GM10266 (cell line): Measurements from ENCODE around the gene EIF2B5.
A peak's percentile ranks its signal among the peaks of the same experiment; 100 is the strongest.

ENCODE experiments used
- DNase-seq: peaks from one replicate; pipeline ENCODE4 v3.0.0; 2012; ENCODE audit errors: extremely low spot score
- TF ChIP-seq, protein P1 (sequence below): IDR thresholded peaks from 2 replicates; pipeline ENCODE4 v1.5.1; 2012; ENCODE audit warnings: mild to moderate bottlenecking, low read depth; ENCODE audit not compliant: control insufficient read depth, insufficient read depth; ENCODE audit errors: missing control alignments

EIF2B5 gene

DNA sequence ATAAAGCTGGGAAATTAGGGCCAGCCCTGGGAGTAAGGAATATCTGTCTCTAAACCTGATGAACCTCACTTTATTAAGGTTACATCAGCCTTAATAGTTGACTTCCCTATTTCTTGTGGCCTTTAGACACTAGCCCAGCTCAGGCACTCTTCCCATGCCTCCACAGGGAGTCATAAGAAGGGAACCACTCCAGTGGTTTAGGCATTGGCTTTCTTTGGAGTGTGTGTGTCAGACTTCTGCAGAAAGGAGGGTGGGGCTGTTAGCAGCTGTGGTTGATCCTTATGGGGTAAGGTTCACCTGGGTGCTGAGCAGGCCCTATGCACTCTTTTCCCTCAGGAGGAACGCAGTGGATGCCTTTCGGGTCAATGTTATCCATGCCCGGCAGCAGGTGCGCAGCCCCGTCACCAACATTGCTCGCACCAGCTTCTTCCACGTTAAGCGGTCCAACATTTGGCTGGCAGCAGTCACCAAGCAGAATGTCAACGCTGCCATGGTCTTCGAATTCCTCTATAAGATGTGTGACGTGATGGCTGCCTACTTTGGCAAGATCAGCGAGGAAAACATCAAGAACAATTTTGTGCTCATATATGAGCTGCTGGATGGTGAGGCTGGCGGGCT lies 43.5 kb downstream of the EIF2B5 start:
- TF ChIP-seq, protein P1, sequence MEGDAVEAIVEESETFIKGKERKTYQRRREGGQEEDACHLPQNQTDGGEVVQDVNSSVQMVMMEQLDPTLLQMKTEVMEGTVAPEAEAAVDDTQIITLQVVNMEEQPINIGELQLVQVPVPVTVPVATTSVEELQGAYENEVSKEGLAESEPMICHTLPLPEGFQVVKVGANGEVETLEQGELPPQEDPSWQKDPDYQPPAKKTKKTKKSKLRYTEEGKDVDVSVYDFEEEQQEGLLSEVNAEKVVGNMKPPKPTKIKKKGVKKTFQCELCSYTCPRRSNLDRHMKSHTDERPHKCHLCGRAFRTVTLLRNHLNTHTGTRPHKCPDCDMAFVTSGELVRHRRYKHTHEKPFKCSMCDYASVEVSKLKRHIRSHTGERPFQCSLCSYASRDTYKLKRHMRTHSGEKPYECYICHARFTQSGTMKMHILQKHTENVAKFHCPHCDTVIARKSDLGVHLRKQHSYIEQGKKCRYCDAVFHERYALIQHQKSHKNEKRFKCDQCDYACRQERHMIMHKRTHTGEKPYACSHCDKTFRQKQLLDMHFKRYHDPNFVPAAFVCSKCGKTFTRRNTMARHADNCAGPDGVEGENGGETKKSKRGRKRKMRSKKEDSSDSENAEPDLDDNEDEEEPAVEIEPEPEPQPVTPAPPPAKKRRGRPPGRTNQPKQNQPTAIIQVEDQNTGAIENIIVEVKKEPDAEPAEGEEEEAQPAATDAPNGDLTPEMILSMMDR, result no peak
- DNase-seq, result no peak

DNA sequence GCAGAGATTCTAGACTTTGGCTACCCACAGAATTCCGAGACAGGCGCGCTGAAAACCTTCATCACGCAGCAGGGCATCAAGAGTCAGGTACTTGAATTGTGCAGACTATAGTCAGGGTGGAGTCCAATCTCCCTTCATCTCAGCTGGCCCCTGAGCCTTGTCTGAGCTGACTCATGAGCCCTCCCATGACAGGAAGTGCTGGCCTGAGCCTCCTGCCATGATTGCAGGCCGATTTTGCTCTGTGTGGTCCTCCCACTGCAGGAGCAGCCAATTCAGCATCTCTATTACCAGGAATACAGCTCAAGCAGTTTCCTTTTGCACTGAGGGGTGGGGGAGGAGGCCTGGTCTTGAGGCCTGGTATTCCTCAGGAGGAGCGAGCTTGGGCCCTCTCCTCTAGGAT lies 45.0 kb downstream of the EIF2B5 start:
- DNase-seq, result no peak
- TF ChIP-seq, protein P1, result no peak

DNA sequence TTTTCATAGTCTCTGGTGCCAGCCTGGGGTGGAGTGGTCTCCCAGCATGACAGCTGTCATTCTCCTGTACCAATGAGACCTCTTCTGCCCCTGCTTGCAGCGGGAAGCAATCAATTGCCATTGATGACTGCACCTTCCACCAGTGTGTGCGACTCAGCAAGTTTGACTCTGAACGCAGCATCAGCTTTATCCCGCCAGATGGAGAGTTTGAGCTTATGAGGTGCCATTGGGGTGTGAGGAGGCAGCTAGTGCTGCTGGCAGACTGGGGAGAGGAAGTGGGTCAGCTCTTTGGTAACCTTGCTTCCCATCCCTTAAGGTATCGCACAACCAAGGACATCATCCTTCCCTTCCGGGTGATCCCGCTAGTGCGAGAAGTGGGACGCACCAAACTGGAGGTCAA lies 46.4 kb downstream of the EIF2B5 start:
- no peak for DNase-seq

DNA sequence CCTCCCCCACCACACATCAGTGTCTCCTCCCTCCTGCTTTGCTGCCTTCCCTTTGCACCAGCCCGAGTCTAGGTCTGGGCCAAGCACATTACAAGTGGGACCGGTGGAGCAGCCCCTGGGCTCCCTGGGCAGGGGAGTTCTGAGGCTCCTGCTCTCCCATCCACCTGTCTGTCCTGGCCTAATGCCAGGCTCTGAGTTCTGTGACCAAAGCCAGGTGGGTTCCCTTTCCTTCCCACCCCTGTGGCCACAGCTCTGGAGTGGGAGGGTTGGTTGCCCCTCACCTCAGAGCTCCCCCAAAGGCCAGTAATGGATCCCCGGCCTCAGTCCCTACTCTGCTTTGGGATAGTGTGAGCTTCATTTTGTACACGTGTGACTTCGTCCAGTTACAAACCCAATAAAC lies 48.5 kb downstream of the EIF2B5 start:
- no peak for DNase-seq
- TF ChIP-seq, protein P1, result no peak

More for the DNA sequence above, 46.4 kb downstream of the EIF2B5 start:
- TF ChIP-seq, protein P1, result no peak

DNA sequence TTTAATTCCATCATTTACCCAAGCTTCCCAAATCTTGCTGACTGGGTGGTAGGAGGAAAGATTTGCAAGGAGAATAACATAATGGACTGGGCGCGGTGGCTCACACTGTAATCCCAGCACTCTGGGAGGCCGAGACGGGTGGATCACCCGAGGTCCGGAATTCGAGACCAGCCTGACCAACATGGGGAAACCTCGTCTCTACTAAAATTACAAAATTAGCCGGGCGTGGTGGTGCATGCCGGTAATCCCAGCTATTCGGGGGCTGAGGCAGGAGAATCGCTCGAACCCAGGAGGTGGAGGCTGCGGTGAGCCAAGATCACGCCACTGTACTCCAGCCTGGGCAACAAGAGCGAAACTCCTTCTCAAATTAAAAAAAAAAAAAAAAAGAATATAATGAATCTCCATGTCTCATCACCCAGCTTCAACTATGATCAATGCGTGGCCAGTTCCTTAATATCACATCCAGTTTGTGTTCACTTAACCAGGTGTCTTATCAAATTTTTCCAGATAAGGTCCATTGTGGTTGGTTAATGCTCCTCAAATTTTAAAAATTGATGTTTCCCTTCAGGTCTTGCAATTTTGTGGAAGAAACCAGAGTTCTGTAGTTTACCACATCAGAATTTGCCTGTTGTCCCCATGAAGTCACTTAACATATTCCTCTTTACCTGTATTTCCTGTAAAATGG lies 49.5 kb downstream of the EIF2B5 start:
- no peak for DNase-seq
- TF ChIP-seq, protein P1, result no peak

DNA sequence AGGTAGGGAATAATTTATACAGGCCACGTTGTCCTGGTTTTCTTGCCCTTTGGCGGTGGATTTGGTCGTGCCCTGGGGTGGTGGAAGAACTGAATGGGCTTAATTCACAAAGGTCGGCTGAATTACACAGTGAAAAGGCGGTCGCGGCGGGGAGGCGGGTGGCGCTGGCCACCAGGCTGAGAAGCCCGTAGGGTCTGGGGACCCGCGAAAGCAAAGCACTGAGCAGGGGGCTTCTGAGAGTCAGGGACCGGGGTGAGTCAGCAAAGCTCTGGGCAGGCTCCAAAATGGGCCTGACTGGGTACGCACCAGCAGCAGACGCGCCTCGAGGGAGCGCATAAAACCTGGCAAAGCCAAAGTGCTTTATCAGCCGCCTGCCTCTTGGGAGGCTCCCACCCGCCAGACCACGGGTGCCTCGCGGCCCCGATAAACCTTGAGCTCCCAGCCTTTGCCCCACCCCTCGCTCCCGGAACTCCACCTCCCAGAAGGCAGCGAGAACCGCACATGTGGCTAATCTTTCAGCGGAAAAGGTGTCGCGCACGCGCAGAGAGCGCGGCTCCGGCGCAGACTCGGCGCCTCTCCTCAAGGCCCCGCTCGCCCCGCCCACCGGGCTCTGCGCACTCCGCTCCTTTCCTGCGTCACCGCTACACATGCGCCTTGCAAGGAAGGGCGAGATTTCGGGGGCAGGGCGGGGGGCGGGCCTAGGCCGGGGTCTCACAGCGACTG lies 50.5 kb downstream of the EIF2B5 start:
- DNase-seq, result peak; percentile 99
- TF ChIP-seq, protein P1, result no peak
